ENCODE data around the gene MTHFD1.

Gene MTHFD1

DNA sequence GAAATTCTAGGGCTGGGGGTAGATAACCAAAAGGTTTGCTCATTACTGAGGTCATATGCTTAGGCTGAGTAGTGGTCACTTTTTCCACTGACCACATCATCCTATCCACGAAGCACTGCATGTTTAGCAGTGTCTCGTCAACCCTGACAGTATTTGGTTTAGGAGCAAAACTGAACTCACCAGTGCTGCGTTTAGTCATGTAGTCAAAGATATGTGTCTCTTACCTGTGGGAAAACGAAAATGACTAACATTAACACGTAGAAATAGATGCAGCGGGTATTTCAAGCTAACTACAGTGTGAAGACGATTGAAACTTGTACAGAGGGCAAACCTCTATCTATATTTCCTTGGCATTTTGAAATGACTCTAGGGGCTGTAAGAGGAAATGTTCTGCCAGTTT lies 34.6 kb downstream of the MTHFD1 start:
- TF ChIP-seq, protein P1, sequence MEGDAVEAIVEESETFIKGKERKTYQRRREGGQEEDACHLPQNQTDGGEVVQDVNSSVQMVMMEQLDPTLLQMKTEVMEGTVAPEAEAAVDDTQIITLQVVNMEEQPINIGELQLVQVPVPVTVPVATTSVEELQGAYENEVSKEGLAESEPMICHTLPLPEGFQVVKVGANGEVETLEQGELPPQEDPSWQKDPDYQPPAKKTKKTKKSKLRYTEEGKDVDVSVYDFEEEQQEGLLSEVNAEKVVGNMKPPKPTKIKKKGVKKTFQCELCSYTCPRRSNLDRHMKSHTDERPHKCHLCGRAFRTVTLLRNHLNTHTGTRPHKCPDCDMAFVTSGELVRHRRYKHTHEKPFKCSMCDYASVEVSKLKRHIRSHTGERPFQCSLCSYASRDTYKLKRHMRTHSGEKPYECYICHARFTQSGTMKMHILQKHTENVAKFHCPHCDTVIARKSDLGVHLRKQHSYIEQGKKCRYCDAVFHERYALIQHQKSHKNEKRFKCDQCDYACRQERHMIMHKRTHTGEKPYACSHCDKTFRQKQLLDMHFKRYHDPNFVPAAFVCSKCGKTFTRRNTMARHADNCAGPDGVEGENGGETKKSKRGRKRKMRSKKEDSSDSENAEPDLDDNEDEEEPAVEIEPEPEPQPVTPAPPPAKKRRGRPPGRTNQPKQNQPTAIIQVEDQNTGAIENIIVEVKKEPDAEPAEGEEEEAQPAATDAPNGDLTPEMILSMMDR (IDR thresholded peaks at IDR 0.05), result no peak

DNA sequence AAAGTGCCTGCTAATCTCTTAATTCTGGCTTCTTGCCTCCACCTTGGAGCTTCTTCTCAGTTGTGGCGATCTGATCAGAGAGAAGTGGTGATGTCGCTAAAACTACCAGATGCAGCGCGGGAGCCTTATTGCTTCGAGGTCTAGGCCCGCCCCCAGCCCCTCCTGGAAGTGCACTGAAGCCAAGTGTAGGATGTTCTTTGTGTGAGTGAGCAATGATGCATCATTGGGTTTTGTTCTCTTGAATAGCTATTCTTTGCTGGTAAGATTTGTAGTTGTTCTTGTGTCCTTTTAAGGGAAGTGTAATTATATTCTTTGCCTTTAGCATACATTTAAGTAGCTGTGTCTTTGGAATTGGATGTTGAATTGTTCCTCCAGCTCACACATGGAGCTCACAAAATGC lies 35.8 kb downstream of the MTHFD1 start:
- TF ChIP-seq, protein P1 (IDR thresholded peaks at IDR 0.05), result no peak

DNA sequence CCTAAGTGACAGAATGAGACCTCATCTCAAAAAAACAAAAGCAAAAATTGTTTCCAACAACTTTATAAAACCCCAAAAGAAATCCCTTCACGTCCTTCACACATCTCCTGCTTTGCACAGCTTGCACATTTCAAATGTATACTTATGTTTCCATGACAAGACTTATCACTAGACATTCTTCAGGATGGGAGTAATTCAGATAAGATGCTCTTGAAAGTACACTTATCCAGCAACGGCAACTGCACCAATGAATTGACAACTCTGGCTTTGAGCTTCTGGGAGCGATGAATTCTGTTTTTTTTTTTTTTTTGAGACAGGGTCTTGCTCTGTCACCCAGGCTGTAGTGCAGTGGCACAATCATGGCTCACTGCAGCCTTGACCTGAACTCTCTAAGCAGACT lies 46.4 kb downstream of the MTHFD1 start:
- TF ChIP-seq, protein P1 (IDR thresholded peaks at IDR 0.05), result no peak

DNA sequence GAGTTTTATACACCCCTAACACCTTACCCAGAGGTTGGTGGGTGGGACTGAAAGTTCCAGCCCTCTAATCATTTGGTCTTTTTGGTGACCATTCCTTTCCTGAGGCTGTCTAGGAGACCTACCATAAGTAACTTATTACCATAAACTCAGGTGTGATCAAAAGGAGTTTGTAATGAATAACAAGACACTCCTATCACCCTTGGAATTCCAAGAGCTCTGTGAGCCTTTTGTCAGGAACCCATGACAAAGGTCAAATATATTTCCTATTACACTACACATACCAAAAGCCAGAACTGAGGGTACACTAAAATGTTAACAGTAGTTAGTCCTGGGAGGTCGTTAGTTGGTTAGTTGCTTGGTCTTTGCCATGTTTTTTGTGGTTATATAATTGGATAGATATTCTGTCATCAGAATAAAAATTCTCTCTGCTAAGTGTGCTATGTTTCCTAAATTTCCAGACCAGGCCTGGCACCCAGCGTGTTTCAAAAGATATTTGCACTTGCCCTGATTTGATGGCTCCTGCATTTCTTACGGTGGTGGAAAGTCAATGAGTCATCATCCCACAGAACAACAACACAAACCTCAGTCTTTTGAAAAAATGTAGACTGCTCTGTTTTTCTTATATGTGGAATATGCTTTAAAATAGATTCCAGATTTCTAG lies 50.2 kb downstream of the MTHFD1 start:
- TF ChIP-seq, protein P1 (IDR thresholded peaks at IDR 0.05), result no peak

DNA sequence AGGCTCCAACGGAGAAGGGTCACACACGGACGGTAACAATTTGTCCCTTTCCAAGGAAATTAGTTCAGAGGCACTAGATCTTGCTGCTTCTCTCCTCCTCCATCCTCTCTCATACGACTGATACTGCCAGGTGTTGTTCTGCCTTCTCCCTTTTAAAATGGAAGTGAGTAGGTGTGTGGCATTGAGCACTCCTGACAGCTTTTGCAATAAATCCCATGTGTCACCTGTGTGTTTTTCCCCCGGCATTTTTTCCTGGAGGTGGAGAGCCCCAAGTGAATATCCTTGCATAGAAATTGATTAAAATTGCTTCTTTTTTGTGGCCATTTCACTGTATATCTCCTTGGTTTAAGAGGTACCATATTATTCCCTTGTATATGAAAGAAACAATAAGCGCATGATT lies 51.0 kb downstream of the MTHFD1 start:
- TF ChIP-seq, protein P1 (IDR thresholded peaks at IDR 0.05), result no peak

DNA sequence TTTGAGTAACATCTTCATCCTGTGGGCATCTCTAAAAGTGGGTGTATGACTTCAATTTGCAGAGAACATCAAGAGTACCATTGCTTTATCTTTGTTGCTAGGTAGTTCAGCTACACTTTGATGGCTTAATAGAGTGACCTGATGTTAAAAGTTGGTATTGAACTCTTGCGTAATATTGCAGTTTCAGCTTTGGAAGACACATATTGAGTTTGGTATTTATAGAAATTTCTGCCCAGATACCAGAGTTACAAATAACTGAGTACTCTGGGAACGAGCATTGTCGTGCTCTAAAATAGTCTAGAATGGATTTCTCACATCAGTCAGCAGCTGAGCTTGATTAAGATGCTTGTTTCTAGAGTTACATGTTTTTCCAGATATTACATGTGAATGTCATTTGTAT lies 52.3 kb downstream of the MTHFD1 start:
- TF ChIP-seq, protein P1 (IDR thresholded peaks at IDR 0.05), result no peak

DNA sequence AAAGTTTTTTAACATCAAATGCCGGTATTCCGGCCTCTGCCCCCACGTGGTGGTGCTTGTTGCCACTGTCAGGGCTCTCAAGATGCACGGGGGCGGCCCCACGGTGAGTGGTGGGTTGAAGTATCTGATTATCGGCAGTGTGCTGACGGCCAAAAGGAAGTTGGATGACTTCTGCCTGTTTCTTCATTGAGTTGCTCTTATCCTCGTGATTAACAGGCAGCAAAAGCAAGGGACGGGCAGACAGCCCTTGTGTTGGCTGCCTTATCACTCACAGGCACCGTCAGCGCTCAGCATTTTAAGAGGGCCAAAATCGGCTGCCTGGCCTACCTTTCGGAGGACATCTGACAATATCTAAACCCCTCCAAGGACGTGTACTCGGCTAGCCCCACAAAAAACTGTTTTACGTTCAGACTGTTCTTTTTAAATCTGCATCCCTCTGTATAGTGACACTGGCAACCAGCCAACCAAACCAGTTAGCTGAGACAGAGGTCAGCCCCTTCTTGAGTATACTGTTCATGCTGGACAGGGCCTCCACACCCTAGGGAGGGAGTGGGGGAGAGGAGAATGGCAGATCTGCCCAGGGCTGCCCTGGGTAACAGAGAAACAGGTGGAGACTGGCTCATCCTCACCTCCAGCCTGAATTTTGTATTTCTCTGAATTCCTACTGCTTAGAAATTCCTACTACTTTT lies 54.3 kb downstream of the MTHFD1 start:
- TF ChIP-seq, protein P1 (IDR thresholded peaks at IDR 0.05), result no peak
